Measurements from ENCODE around the gene LYRM7.

- TF ChIP-seq CTCF (conservative IDR thresholded peaks at IDR 0.05 in 1 of 2, IDR thresholded peaks at IDR 0.05 in 1 of 2; ENCODE audit: low read depth in 1 of 2, low read length in 2 of 2) (no peak), EZH2 (IDR thresholded peaks at IDR 0.05; ENCODE audit: low read length, missing control alignments) (no peak)
Measured at GRCh38 chr5:131245312-131245711, 74.6 kb downstream of the LYRM7 start.
